PC-9 (cell line): Measurements from ENCODE around the gene RET. TPM values are rescaled to one million over a fixed set of nuclear protein-coding genes. Genes with fewer than 3 reads are reported as not detected.

Experiments
- BruUV-seq: library from RNA; stranded (reverse); fragments of 400-500 nt; replicated peaks from 2 replicates; lab custom pipeline; 2021; lab: Mats Ljungman, UMichigan
- CTCF ChIA-PET: fragments of 300-600 bp; sonication (Branson Sonifier 250); formaldehyde crosslinking; loops from one replicate; lab custom pipeline; 2022; ENCODE audit warnings: antibody characterized with exemption; lab: Charles Lee
- POLR2A ChIA-PET: fragments of 300-600 bp; sonication (Branson Sonifier 250); formaldehyde crosslinking; loops from one replicate; lab custom pipeline; 2022; ENCODE audit warnings: antibody characterized with exemption; ENCODE audit not compliant: unreplicated experiment; lab: Charles Lee
- DNase-seq, 2 experiments: peaks; one replicate each; pipeline versions ENCODE4 v3.0.0 to v3.0.0-alpha.2; 2015 to 2022; ENCODE audit warnings: mixed read lengths in 1 of 2
- H2AFZ ChIP-seq: fragments of 200-600 bp; sonication (generic); 2 replicates; pipeline ENCODE4 v1.8.1; 2017; ENCODE audit warnings: antibody characterized with exemption
- H3F3A ChIP-seq: fragments of 200-600 bp; sonication (generic); 2 replicates; pipeline ENCODE4 v1.8.1; 2017; ENCODE audit warnings: antibody characterized with exemption, mild to moderate bottlenecking, low read depth; ENCODE audit not compliant: insufficient read depth
- H3K27ac ChIP-seq: fragments of 200-600 bp; sonication (generic); 2 replicates; pipeline ENCODE4 v1.6.1; 2016; ENCODE audit warnings: mixed run types
- H3K27me3 ChIP-seq: fragments of 200-600 bp; sonication (generic); 2 replicates; pipeline ENCODE4 v1.6.1; 2016; ENCODE audit warnings: low read depth, mixed run types; ENCODE audit not compliant: insufficient read depth
- H3K36me3 ChIP-seq: fragments of 200-600 bp; sonication (generic); 2 replicates; pipeline ENCODE4 v1.6.1; 2016; ENCODE audit warnings: low read depth, mixed run types
- H3K4me1 ChIP-seq: fragments of 200-600 bp; sonication (generic); replicated peaks from 2 replicates; pipeline ENCODE4 v1.6.1; 2016; ENCODE audit warnings: mixed run types; ENCODE audit not compliant: insufficient read depth
- H3K4me2 ChIP-seq: fragments of 200-600 bp; sonication (generic); 2 replicates; pipeline ENCODE4 v1.6.1; 2017; ENCODE audit warnings: mixed run types
- H3K4me3 ChIP-seq: fragments of 200-600 bp; sonication (generic); 2 replicates; pipeline ENCODE4 v1.6.1; 2016; ENCODE audit warnings: mixed run types
- H3K79me2 ChIP-seq: fragments of 200-600 bp; sonication (generic); 2 replicates; pipeline ENCODE4 v1.6.1; 2017; ENCODE audit warnings: low read depth, mixed run types
- H3K9me2 ChIP-seq: fragments of 200-600 bp; sonication (generic); 2 replicates; pipeline ENCODE4 v1.8.1; 2017; ENCODE audit warnings: mild to moderate bottlenecking; ENCODE audit not compliant: insufficient read depth
- H3K9me3 ChIP-seq: fragments of 200-600 bp; sonication (generic); 2 replicates; pipeline ENCODE4 v1.8.1; 2016; ENCODE audit warnings: low read depth; ENCODE audit not compliant: insufficient read depth
- H4K20me1 ChIP-seq: fragments of 200-600 bp; sonication (generic); 2 replicates; pipeline ENCODE4 v1.8.1; 2017; ENCODE audit not compliant: insufficient read depth
- EZH2 ChIP-seq: fragments of 200-600 bp; sonication (generic); IDR thresholded peaks from 2 replicates; pipeline ENCODE4 v1.8.0; 2017; ENCODE audit warnings: antibody characterized with exemption, low read depth
- intact Hi-C: fragments of 100-400 bp; cut with micrococcal nuclease; formaldehyde crosslinking; loops from one replicate; pipeline ENCODE4 v1.10.0; 2022; ENCODE audit not compliant: unreplicated experiment
- total RNA-seq: library from RNA; stranded (reverse); gene quantifications from 2 replicates; pipeline ENCODE4 v1.2.3, GENCODE V29; 2021
- TF ChIP-seq, protein P1 (sequence below): fragments of 200-600 bp; sonication (generic); conservative IDR thresholded peaks from 2 replicates; pipeline ENCODE4 v1.6.1; 2017; ENCODE audit warnings: mixed run types, antibody characterized with exemption, mild to moderate bottlenecking, moderate library complexity

The RET gene
- total RNA-seq, 1 experiment from 2014 or later, result not detected

DNA sequence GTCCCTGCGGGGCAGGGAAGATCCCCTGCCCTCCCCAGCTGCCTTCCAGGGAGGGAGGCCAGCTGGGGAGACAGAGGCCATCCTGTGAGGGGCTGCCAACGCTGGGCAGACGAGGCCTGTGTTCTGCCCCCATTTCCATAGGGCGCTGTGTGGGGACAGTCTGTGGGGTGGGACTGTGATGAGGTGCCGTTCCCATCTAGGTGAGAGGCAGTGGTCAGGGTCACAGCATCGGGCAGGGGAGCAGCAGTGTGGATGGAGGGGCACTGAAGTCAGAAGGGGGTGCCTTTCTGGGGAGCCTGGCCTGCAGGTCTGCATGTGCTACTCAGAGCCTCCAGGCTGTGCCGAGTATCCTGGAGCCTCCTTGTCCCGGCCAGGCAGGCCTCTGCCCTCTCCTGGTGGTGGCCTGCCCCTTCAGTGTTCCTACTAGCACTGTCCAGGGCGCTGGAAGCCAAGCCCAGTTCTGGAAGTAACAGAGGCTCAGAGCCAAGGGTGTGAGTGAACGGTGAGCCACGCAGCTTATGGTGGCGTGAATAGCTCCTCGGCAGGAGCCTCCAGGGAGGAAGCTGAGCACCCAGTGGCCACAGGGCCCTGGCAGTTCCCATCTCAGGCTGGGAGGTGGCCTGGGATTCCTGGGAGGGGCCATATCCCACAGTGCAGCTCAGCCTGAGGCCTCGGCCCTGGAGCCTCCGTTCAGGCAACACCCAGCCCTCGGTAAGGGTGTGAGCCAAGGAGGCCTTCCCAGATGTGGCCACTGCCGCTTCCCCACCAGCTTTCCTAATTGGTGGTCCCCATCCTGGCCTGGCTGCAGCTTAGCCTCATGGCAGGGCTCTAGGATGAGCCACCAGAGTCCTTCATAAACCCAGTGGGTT, 38.1 kb downstream of the RET start:
- CTCF ChIA-PET, result no interaction called here
- POLR2A ChIA-PET, result no interaction called here
- H3K4me2 ChIP-seq, result no peak overlapping the region
- intact Hi-C loops, result no loop called here
- H4K20me1 ChIP-seq, result no peaks in the 10 kb centered on the region
- TF ChIP-seq, protein P1, sequence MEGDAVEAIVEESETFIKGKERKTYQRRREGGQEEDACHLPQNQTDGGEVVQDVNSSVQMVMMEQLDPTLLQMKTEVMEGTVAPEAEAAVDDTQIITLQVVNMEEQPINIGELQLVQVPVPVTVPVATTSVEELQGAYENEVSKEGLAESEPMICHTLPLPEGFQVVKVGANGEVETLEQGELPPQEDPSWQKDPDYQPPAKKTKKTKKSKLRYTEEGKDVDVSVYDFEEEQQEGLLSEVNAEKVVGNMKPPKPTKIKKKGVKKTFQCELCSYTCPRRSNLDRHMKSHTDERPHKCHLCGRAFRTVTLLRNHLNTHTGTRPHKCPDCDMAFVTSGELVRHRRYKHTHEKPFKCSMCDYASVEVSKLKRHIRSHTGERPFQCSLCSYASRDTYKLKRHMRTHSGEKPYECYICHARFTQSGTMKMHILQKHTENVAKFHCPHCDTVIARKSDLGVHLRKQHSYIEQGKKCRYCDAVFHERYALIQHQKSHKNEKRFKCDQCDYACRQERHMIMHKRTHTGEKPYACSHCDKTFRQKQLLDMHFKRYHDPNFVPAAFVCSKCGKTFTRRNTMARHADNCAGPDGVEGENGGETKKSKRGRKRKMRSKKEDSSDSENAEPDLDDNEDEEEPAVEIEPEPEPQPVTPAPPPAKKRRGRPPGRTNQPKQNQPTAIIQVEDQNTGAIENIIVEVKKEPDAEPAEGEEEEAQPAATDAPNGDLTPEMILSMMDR, result no peak
- no peak for TF ChIP-seq EZH2
- no peaks in the 10 kb centered on the region for H3F3A ChIP-seq
- peaks cover 8% of the 10 kb centered on the region; the same call in 1 of the 2 replicates for H3K4me1 ChIP-seq
- DNase-seq, result no peak
- BruUV-seq, result no TSS peak
- no peak overlapping the region for H2AFZ ChIP-seq
- H3K4me3 ChIP-seq, result no peak overlapping the region
- peaks cover 20% of the 10 kb centered on the region for H3K27me3 ChIP-seq
- no peaks in the 10 kb centered on the region for H3K36me3 ChIP-seq
- no peaks in the 10 kb centered on the region for H3K9me3 ChIP-seq
- no peaks in the 10 kb centered on the region for H3K79me2 ChIP-seq
- no peaks in the 10 kb centered on the region for H3K9me2 ChIP-seq
- no peak overlapping the region for H3K27ac ChIP-seq

DNA sequence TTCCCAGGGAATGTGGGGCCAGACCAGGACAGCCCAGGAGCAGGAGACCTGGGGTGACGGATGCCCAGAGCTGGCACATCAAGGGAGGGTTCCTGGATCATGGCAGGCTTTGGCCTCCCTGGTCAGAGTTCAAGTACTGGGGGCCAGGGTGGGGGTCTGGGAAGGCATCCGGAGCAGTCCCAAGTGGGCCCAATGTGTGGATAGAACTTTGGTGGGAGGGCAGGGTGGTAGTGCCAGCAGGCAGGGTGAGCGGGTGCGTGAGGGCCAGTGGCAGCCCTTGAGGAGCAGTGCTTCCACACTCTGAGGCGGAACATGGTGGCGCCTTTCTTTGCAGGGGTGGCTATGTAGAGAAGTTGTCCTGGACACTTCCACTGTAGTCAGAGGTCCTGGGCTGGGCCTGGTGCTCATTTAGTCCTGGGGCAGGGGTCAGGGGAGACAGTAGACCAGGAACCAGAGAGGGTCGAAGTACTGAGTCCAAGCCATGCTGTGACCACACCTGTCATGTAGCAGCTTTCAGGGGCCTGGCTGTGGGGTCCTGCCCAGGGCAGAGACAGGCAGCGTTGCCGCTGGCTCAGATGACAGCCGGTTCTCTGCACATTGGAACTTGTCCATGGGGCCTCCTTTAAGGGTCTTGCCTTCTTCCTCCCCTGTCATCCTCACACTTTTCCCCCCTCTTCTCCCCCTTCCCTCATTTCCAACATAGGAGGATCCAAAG, 39.2 kb downstream of the RET start:
- no peaks in the 10 kb centered on the region for H3K79me2 ChIP-seq
- H3K4me3 ChIP-seq, result no peak overlapping the region
- H3K36me3 ChIP-seq, result no peaks in the 10 kb centered on the region
- H2AFZ ChIP-seq, result no peak overlapping the region
- H3F3A ChIP-seq, result no peaks in the 10 kb centered on the region
- no TSS peak for BruUV-seq
- no peaks in the 10 kb centered on the region for H3K9me3 ChIP-seq
- ChIA-PET CTCF (no interaction called here), POLR2A (no interaction called here)
- peaks cover 1% of the 10 kb centered on the region; the same call in 1 of the 2 replicates for H3K4me1 ChIP-seq
- no peaks in the 10 kb centered on the region for H3K9me2 ChIP-seq
- H3K4me2 ChIP-seq, result no peak overlapping the region
- no peak for TF ChIP-seq EZH2
- TF ChIP-seq, protein P1, result no peak
- no peaks in the 10 kb centered on the region for H4K20me1 ChIP-seq
- DNase-seq, result no peak
- peaks cover 20% of the 10 kb centered on the region for H3K27me3 ChIP-seq
- intact Hi-C loops, result no loop called here
- no peak overlapping the region for H3K27ac ChIP-seq

DNA sequence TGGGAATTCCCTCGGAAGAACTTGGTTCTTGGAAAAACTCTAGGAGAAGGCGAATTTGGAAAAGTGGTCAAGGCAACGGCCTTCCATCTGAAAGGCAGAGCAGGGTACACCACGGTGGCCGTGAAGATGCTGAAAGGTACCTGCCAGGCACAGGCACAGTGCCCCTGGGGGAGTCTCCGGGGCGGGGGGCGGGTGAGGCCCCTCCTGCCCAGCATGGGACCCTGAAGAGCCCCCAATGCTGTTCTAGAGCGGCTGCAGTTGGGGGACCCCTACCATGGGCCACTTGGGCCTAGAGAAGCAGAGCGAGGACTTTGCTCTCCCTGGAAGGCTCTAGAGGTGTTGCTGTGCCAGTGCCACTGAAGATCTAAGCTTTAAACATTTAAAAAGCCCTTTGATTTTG, 39.7 kb downstream of the RET start:
- H3K27ac ChIP-seq, result no peak overlapping the region
- no peak overlapping the region for H2AFZ ChIP-seq
- ChIA-PET POLR2A (no interaction called here), CTCF (no interaction called here)
- H3K36me3 ChIP-seq, result no peaks in the 10 kb centered on the region
- no peak overlapping the region for H3K4me3 ChIP-seq
- DNase-seq, result no peak
- intact Hi-C loops, result no loop called here
- TF ChIP-seq, protein P1, result no peak
- no peak for TF ChIP-seq EZH2
- H3K9me2 ChIP-seq, result no peaks in the 10 kb centered on the region
- H3F3A ChIP-seq, result no peaks in the 10 kb centered on the region
- H3K79me2 ChIP-seq, result no peaks in the 10 kb centered on the region
- H4K20me1 ChIP-seq, result no peaks in the 10 kb centered on the region
- BruUV-seq, result no TSS peak
- H3K9me3 ChIP-seq, result no peaks in the 10 kb centered on the region
- no peaks in the 10 kb centered on the region for H3K4me1 ChIP-seq
- H3K27me3 ChIP-seq, result peaks cover 20% of the 10 kb centered on the region
- H3K4me2 ChIP-seq, result no peak overlapping the region
